ENCODE measurements around the gene ISM2.
"Not testable (repeated sequence)": the region's sequence is repeated elsewhere in the genome, so short reads cannot be mapped to it uniquely, and the experiment has no call there.

The ISM2 gene

DNA sequence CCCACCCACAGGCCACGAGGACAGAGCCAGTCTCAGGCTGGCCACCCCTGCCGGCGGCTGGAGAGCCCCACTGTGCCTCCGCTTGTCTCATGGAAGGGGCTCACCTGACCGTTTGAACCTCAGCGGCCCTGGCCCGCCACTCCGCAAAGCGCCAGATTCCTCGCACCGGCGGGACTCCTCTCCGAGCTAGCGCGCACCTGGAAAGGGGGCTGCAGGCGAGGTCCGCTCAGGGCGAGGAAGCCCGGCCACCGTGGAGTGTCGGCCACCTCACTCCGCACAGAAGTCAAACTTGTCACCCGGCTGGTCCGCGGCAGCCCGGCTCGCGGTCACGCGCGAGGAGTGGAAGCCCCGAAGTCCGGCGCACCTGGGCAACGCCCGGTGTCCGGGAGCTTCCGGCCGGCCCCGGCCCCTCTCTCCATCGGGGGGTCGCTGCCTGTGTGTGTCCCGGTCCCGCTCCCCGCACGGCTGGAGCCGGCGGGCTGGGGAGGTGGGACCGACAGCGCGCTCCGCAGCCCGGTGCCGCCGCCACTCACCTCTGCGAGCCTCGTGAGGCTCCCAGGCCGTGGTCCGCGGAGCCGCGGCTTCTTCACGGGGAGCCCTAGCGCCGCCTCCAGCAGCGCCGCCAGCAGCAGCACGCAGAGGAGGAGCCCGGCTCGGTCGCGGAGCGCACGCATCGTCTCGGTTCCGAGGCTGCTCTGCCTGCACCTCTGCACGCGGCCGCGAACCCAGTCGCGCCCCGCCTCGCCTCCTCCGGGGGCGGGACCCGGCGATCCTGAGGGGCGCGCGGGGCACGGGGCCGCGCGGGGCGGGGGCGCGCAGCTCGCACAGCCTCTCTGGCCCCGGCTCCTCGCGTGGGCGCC lies at the start of gene ISM2:
ISM2 (minus strand) TSS at position 697 of the 860 bp plus-strand sequence; CDS start at position 674, 23 bp downstream.
- DNase-seq (ENCODE audit: low spot score) = no peak

- no peak for DNase-seq (ENCODE audit: low spot score)
Observed at GRCh38 chr14:77547512-77548180, 49.0 kb upstream of the ISM2 start.

GRCh38 chr14:77545171-77545570 lies 46.6 kb upstream of the ISM2 start:
- DNase-seq (ENCODE audit: low spot score) = not testable (repeated sequence)

DNA sequence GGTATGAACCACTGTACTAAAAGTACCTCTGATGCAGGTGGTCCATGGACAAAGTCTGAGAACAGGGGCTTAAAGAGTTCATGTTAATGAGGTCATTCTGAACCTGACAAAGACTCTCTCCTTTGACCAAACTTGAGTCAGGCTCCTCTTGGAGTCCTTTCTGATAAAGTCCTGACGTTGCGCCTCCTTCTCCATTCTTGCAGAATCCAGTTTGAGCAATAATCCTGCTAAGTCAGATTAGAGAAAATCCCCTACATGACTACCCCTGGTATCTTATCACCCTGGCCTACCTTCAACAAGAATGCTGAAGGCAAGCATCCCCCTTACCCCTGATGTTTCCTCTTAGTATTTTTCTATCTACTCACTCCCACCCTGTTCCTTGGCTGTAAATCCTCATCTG lies 46.0 kb upstream of the ISM2 start:
- DNase-seq (ENCODE audit: low spot score) = no peak

DNA sequence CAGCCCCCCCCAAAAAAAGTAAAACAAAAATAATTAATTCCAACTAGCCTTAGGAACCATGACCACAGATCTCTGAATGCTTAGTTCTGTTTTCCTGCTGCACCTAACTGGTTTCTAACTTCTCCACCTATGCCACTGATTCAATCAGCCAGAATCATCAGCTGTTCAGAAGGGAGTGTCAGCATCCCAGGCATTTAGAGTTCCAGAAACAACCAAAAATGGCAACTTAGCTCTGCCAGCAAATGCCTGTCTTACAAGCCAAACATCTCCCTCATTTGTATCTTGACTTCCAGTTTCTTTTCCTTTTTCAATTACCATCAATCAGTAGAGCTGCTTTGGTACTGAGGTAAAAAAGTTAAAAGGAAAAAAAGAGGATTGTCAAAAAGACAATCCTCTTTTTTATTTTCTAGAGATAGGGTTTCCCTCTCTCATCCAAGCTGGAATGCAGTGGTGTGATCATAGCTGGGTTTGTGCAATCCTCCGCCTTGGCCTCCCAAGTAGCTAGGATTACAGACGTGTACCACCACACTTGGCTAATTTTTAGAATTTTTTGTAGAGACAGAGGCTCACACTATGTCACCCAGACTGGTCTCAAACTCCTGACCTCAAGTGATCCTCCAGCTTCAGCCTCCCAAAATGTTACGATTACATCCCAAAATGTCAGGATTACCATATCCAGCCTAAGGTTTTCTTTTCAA lies 45.2 kb upstream of the ISM2 start:
- DNase-seq (ENCODE audit: low spot score) = no peak

GRCh38 chr14:77543240-77543551 lies 44.6 kb upstream of the ISM2 start:
- DNase-seq (ENCODE audit: low spot score) = no peak

- DNase-seq (ENCODE audit: low spot score) = no peak
Observed at GRCh38 chr14:77542421-77543239, 44.0 kb upstream of the ISM2 start.

- DNase-seq (ENCODE audit: low spot score) = no peak
Observed at GRCh38 chr14:77541905-77542304, 43.3 kb upstream of the ISM2 start.

DNA sequence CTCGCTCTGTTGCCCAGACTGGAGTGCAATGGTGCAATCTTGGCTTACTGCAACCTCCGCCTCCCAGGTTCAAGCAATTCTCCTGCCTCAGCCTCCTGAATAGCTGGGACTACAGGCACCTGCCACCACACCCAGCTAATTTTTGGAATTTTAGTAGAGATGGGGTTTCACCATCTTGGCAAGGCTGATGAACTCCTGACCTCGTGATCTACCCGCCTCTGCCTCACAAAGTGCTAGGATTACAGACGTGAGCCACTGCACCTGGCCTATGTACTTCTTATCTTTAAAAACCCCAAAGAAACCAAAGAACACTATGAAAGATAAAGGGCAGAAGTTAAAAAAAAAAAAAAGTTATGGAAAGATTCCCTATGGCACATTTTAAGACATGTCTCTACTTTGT lies 38.3 kb upstream of the ISM2 start:
- not testable (repeated sequence) for DNase-seq (ENCODE audit: low spot score)

DNA sequence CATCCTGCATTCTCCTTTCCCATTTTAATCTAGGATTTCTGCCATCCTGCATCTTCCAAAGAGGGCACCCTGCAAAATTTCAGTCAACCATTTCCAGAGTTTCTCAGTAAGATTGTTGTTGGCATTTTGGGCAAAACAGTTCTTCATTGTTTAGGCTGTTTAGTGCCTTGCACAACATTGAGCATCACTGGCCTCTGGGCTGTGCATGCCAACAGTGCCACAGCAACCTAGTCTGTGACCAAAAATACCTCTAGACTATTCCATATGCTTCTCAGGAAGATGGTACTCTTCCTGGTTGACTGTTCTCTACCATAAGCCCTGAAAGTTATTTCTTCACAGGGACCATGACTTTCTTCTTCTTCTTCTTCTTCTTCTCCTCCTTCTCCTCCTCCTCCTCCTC lies 32.5 kb upstream of the ISM2 start:
- DNase-seq (ENCODE audit: low spot score) = no peak

GRCh38 chr14:77529963-77530362 lies 31.3 kb upstream of the ISM2 start:
- no peak for DNase-seq (ENCODE audit: low spot score)

DNA sequence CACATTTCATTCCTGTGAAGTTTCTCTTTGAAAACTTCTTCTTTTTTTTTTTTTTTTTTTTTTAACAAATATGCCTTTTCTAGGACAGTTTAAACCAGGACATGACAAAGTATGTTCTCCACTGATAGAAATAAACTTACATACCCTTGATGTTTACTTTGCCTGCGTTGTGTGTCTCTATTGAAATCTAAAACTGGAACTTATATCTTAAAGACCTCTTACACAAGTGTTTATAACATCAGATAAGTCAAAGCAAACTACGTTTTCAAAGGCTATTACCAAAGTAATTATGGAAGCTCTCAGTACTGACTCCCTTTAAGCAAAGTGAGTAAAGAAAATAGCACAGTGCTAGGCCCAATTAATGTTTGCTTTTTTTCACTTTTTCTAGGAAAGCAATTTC lies 30.6 kb upstream of the ISM2 start:
- DNase-seq (ENCODE audit: low spot score) = no peak

- DNase-seq (ENCODE audit: low spot score) = not testable (repeated sequence)
Observed at GRCh38 chr14:77528701-77529100, 30.1 kb upstream of the ISM2 start.

GRCh38 chr14:77526266-77526665 lies 27.6 kb upstream of the ISM2 start:
- no peak for DNase-seq (ENCODE audit: low spot score)

DNA sequence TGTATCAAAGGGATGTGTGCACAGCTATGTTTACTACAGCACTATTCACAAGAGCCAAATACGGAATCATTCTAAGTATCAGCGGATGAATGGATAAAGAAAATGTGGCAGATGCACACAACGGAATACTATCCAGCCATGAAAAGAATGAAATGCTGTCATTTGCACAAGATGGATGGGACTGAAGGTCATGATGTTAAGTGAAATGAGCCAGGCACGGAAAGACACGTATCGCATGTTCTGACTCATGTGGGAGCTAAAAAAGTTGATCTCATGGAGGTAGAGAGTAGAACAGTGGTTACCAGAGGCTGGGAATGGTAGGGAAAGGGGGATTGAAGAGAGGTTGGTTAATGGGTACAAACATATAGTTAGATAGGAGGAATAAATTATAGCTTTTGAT lies 25.9 kb upstream of the ISM2 start:
- no peak for DNase-seq (ENCODE audit: low spot score)

DNA sequence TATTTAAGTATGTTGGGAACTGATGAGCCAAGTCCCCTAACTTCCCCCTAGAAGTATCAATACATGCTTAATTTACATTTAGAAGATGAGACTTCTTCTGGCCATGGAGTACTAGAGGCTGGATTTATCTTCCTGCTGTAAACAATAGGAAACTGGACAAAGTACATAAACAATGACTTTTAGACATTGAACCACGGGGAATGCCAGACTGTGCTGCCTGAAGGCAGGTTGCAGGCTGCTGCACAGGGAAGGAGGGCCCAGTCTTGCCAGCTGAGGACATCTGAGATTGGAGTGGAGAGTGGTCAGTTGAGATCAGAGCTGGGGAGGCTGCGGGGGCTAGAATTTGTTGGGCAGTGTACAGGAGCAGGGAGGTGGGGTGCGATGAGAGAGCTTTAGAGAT lies 24.5 kb upstream of the ISM2 start:
- DNase-seq (ENCODE audit: low spot score) = no peak

- DNase-seq (ENCODE audit: low spot score) = no peak
Observed at GRCh38 chr14:77520555-77520954, 21.9 kb upstream of the ISM2 start.

DNA sequence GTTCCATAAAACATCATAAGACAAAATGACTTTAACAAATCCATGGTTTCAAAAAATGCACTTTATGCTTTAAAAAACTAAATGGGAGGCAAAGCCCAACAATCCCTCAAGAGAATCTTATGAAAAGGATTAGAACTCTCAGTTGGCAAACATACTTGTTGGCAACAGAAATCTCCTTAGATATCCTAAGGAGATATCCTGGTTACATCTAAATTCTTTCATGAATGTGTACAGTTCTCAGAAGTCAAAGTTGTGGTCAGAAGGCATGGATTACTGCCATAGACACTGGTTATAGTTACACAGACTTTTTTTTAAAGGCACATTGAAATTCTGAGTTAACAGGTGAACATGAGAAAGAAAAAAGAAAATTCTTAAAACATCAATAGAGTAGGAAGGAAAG lies 17.5 kb upstream of the ISM2 start:
- DNase-seq (ENCODE audit: low spot score) = no peak

- DNase-seq (ENCODE audit: low spot score) = no peak
Observed at GRCh38 chr14:77511486-77512162, 13.0 kb upstream of the ISM2 start.

DNA sequence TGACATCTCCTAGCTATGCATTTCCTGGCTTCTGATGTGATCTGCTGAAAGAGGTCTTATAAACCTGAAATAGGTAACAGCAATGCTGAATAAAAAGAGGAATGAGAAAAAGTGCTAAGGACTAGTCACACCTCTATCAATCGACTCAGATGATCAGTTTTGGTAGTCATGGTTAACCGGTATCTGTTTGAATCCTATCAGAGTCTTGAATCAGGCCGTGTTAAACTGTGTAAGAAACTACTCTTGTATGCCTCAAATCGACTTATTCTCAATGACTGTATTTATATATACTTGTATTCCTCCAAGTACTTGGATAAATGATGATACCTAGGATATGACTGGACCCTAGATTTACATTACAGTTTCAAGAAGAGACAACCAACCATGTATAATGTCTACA lies 10.8 kb upstream of the ISM2 start:
- DNase-seq (ENCODE audit: low spot score) = no peak

DNA sequence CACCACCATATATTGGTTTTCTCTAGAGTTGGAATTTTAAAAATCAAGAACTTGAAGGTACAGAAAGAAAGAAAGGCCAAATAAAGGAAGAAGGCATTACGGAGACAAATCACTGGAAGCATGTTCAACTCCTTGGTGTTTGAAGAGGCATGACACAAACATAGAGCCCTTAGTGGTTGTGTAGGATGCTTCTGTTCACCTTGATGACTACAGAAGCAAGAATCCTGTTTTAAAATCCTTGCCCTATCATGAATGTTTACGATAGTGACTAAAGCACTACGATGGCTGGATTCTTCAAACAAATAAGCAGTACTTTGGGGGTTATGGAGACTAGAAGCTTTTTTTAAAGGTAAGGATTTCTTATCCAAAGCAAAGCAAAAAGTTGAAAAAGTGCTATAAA lies 10.3 kb upstream of the ISM2 start:
- no peak for DNase-seq (ENCODE audit: low spot score)

- no peak for DNase-seq (ENCODE audit: low spot score)
Observed at GRCh38 chr14:77508249-77508648, 9.6 kb upstream of the ISM2 start.
